AML-193 (cell line): Measurements from ENCODE around the gene VAC14.
"Not testable (repeated sequence)": the region's sequence is repeated elsewhere in the genome, so short reads cannot be mapped to it uniquely, and the experiment has no call there.

ENCODE experiments used
- DNase-seq, 2 experiments: peaks; one replicate each; lab custom pipeline; 2025; lab: John Stamatoyannopoulos, UW

The VAC14 gene

DNA sequence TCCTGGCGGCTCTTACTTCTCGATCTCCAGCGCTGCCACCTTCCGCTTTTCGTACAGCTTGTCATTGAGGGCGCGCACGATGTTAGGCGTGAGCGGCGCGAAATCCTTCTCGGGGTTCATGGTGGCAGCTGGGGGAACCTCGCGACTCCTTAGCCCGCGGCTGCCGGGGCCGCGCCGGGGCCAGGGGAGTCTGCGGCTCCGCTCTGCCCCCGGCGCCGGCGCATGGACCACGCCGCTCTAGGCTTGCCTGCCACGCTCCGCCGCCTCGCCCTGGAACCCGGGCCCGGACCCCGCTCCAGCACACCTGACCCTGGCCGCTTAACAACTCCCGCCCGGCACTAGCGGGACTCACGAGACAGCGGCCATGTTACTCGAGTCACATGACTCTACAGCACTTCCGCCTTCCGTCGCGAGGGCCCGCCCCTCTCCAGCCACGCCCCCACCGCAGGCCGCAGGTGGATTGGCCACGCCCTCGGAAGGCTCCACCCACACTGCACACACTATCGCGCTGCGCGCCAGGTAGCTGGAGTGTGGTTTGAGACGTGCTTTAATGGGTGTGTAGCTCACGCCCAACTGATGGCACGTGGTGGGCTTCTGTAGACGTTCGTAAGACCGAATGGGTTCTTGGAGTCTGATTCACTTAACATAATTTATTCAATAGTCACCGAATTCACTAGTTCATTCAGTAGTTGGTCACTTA, at the start of gene VAC14:
VAC14 (minus strand) TSS at position 378 of the 700 bp plus-strand sequence; CDS start at position 120, 258 bp downstream.
- peak; percentile 73 for DNase-seq

DNA sequence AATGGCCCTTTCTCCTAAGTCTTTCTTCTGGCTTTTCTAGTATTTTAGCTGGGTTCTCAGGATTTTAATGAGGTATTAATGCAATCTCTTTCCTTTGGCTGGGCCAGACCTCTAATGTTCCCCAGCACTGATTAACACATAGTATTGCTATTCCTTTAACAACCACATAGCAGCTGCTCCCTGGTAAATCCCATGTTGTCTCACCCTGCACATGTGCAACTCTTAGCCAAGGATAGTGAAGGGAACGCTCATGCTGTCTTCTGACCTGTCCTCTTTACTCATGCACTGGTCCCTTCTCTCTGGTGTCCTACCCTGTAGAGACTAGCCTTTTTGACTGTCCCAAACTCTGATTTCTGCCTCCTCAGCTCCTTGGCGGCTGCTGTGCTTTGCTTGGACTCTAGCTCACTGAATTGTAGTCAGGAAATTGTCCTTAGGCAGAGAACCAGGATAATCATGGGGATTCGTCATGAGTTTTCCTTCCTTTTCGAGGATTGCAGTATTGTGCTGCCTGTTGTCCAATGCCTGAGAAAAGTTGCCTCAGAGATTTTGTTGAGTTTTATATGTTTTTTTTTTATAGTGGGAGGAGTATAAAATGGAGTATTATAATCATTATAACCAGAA, 22.6 kb upstream of the VAC14 start:
- not testable (repeated sequence) for DNase-seq

DNA sequence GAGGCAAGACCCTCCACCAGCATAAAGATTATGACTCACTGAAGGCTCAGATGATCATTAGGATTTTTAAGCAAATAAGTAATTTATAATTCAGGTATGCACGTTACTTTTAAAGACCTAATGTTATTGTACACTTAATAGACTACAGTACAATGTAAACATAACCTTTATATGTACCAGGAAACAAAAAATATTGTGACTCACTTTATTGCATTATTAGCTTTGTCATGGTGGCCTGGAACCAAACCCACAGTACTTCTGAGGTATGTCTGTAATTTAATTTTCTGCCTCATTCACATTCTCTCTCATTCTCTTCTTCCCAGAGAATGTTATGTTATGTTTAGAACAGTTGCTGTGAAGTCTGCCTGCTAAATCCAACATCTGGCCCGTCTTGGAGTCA, 21.8 kb upstream of the VAC14 start:
- not testable (repeated sequence) for DNase-seq

DNA sequence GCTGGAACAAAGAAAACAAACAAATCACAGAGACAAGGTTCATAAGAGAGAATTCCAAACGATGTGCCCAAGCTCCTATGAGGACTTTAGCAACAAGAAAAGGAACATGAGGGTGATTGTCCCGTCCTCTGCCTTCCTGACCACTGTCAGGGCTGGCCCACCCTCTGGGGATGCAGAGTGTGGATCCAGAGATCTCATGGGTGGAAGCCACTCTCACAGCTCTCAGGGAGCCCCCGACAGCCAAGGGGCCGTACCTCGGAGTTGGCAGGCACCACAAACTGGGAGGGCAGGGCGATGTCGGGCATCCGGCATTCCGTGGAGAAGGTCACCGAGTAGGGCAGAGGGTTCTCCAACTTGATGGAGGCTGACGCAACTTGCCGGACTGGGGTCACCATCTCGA, 17.1 kb upstream of the VAC14 start:
- not testable (repeated sequence) for DNase-seq

- DNase-seq = no peak
These were observed 8.6 kb upstream of the VAC14 start for GRCh38 chr16:70809392-70810060.

DNA sequence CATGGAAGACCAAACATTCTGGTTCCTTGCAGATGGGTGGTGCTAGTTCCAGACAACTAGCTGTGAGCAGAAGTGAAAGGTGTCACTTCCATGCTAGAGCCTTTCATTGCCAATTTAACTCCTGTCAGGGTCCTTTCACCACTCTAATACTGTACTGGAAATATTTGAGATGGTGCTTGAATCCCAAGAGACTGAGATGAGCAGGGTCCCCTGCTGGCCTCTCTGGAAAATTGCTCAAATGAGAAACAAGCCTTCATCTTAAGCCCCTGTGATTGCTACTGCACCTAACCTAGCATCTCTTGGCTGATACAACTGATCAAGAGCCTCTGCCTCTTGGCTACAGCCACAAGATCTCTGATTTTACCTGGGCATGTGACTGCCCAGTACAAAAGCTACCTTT, 7.4 kb upstream of the VAC14 start:
- DNase-seq = no peak

GRCh38 chr16:70805787-70806186, 4.8 kb upstream of the VAC14 start:
- no peak for DNase-seq

DNA sequence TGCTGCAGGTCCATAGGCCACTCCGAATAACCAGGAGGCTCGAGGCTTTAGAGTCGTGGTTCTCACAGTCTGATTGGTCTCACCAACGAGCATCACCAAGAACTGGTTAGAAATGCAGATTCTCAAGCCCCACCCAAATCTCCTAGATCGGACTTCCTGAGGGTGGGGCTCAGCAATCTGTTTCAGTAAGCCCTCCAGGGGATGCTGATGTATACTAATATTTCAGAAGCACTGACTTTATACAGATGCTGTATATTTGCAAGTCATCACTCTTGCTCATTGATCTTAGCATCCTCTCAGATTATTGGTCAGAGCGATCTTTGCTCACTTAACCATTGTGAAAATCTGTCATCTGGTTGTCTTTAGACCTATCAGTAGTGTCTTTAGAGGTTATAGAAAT, 4.4 kb upstream of the VAC14 start:
- no peak for DNase-seq

- no peak for DNase-seq
These were observed 3.8 kb upstream of the VAC14 start for GRCh38 chr16:70804734-70805169.

DNA sequence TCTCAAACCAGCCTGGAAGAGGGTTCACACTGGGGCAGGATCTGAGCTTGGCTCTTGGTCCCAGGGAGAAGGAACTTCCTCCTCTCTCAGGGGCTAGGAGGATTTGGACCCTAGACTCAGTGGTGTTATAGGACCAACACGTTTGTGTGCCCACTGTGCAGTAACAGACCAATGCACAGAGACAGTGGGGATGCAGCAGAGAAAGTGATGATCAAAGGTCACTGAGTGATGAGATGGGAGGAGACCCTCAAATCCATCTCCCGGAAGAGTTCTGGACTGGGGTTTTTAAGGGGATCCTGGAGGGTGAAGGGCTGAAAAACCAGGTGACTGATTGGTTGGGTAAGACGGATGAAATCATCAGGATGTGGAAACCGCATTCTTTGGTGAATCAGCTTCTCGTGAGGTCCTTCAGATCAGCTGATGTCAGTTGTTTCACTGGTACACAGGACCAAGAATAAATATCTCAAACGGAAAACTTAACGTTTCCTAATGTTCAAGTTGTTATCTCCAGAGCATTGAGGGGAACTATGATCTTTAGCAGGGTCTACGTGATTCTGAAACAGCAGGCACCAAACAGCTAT, 3.3 kb upstream of the VAC14 start:
- DNase-seq = peak; percentile 38 to 60

- DNase-seq = no peak
These were observed 2.4 kb upstream of the VAC14 start for GRCh38 chr16:70803319-70803718.

DNA sequence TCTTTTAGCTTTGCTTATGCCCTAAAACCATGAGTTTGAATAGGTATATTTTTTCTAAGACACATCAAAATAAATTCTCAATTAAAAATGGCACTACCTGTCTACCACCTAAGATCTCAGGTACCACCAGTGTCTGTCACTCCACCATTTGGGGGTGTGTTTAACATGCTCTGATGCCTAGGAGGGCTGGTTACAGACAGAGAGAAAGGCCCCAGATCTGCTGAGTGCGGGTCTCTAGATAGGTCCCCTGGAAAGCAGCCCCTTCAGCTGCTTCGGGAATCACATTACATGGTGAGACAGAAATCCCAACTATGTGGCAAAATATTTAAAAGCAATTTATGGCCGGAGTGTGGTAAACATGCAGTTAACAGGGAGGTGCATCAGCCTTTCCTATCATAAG, 653 bp upstream of the VAC14 start:
- DNase-seq = no peak

DNA sequence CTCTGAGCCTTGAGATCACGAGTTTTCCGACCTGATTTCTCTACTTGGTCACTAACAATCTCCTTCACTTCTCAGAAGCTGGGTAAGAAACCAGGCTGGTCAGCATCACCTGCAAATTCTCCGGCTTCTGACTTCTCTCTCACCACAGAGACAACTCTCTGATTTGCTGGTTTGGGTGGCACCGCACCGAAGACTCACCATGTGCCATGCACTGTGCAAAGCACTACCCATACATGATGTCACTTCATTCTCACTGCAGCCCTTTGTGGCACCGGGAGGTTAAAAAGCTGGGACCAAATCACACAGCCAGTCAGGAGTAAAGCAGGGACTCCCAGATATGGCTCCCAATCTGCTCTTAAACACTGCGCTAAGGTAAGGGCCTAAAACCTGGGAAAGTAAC, 647 bp downstream of the VAC14 start:
- DNase-seq = no peak

GRCh38 chr16:70796301-70796700, 4.7 kb downstream of the VAC14 start:
- DNase-seq = no peak

DNA sequence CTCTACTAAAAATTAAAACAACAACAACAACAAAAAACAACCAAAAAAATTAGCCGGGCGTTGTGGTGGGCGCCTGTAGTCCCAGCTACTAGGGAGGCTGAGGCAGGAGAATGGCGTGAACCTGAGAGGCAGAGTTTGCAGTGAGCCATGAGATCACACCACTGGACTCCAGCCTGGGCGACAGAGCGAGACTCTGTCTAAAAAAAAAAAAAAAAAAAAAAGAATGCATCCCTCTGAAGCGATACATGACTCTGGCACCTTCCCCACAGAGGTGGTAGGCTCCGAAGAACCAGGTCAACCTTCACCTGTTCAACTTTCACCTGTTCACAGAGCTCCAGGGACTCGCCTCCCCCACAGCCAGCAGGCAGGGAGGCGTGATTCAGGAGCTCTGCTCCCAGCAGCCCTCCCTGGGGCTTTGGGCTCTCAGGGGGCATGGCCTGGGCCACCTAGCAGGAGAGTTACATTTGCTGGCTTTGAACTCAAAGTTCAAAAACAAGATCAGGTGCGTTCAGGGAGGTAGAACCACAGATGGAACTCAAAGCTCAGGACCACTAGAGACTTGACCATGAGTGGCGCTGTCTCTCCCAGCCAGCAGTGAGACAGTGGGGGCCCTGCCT, 5.6 kb downstream of the VAC14 start:
- no peak for DNase-seq

DNA sequence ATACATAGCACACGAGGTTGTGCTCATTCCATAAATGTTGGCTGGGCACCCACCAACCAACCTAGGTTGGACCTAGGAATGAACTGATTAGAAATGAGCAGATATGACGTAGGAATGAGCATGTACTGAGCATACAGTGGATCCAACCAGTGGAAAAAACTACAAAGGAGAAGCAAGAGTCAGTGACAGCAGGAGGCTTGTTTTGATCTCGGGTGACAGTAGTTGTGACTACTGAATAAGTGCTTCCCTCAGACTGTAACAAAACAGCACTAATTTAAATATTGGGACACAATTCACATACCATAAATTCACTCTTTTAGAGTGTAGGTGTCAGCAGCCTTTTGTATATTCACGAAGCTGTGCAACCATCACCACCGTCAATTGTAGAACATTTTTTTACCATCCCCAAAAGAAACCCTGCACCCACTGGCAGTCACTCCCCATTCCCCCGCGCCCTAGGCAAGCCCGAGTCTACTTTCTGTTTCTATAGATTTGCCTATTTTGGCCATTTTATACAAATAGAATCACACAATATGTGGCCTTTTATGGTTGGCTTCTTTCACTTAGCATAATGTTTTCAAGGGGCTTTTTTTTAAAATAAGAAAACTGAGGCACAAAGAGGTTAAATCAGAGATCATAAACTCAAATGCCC, 7.0 kb downstream of the VAC14 start:
- DNase-seq = no peak

- no peak for DNase-seq
These were observed 10.1 kb downstream of the VAC14 start for GRCh38 chr16:70790815-70791214.

DNA sequence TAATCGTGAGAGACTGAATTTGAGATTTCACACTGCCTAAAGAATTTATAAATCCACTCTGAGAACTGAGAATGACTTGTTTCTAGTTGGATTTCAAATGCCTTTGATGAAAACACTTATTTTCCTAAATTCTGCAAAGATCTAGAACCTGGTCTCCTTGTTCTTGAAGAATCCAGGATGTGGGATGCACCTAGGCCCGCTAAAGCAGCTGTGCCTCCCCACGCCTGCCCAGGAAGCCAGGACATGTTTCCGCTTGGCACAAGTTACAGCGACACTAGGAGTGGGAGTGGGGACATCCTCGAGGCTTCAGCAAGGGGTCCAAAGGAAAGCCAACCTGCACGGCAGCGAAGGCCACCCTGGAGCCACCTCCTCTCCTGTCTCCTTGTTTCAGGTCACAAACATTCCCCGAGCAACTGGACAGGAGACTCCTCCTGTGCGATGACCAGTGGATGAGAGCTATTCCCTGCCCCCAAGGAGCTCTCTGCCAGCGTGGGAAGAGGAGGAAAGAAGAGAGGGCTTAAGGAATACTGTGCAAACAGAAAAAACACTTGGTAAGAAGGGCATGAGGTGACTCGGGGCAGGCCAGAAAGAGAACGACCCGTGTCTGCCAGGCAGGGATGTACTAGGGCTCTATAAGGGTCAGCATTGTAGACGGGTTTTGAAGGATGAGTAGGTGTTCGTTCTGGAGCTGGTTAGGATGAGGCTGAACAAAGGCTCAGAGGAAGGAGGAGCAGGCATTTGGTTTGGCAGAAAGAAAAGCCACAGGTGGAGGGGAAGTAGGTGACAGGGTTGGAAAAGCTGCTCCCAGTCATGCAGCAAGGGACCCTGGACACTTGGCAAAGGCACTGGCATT, 11.1 kb downstream of the VAC14 start:
- DNase-seq = no peak

DNA sequence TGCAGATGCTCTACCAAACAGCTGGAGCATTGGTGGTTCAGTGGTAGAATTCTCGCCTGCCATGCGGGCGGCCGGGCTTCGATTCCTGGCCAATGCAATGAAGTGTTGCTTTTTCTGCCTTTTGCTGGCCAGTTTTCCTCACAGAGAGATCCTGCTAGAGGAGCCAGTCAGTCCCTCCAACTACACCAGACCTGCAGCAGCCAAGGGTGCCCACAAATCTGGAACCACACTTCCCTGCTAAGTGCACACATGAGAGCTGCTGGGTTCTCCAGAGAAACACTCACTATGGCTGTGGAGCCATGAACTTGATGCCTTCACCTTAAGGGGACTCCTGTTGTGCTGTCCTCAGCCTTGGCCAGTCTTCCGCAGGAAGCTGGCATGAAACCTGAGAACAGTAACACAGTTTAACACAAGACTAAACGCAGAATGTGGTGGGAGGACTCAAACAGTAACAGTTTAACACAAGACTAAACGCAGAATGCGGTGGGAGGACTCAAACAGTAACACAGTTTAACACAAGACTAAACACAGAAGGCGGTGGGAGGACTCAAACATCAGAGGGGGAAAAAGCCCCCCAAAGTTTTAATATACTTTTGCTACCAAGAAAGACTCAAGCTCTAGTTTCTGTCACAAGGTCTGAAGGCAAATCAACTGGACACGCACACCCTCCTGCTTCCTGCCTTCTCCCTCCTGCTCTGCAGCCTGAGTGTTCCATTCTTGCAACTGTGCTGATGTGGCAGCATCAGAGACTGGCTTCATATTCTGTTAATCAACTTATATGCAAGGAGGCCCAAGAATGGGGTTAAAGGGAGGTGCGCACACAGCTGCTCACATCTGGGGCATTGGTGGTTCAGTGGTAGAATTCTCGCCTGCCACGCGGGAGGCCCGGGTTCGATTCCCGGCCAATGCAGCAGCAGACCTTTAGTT, 12.0 kb downstream of the VAC14 start:
- no peak for DNase-seq
